Activated CD4-positive, alpha-beta T cell treated with anti-CD3 and anti-CD28 coated beads, Interleukin-2, amount 50 U/mL, for 4 hours (primary cell): Measurements from ENCODE around the gene DRD4.

Experiments used
- DNase-seq, 2 experiments: peaks; one replicate each; pipeline ENCODE4 v3.0.0-alpha.2; 2020

The DRD4 gene

GRCh38 chr11:610146-610801, 26.8 kb upstream of the DRD4 start:
- DNase-seq: no peak

GRCh38 chr11:611001-611996, 25.8 kb upstream of the DRD4 start:
- no peak for DNase-seq

- no peak for DNase-seq
These were observed 24.7 kb upstream of the DRD4 start for GRCh38 chr11:612201-612960.

GRCh38 chr11:612961-613300, 24.1 kb upstream of the DRD4 start:
- DNase-seq: no peak

DNA sequence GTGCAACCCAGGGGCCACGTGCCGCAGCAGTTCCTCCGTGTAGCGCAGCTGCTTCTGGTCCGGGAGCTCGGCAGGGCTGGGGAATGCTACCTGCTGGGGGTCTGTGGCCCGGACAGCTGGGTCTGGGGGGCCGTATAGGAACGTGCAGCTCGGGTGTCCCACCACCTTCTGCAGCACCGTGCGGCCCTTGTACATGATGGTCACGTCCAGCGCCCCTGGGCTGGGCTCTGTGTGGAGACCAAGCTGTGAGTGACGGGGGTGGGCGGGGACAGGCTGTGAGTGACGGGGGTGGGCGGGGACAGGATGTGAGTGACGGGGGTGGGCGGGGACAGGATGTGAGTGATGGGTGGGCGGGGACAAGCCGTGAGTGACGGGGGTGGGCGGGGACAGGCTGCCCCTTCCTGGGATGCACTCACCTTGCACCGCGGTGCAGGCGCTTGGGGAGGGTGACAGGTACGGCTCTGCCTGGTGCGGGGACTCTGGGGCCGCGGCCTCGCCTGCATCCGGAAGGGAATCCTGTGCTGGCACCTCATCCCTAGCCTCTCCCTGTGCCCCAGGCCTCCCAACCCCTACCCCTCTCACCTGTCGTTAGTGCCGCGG, 23.6 kb upstream of the DRD4 start:
- peak; percentile 81 to 85 for DNase-seq

GRCh38 chr11:614021-614622, 22.9 kb upstream of the DRD4 start:
- no peak for DNase-seq

DNA sequence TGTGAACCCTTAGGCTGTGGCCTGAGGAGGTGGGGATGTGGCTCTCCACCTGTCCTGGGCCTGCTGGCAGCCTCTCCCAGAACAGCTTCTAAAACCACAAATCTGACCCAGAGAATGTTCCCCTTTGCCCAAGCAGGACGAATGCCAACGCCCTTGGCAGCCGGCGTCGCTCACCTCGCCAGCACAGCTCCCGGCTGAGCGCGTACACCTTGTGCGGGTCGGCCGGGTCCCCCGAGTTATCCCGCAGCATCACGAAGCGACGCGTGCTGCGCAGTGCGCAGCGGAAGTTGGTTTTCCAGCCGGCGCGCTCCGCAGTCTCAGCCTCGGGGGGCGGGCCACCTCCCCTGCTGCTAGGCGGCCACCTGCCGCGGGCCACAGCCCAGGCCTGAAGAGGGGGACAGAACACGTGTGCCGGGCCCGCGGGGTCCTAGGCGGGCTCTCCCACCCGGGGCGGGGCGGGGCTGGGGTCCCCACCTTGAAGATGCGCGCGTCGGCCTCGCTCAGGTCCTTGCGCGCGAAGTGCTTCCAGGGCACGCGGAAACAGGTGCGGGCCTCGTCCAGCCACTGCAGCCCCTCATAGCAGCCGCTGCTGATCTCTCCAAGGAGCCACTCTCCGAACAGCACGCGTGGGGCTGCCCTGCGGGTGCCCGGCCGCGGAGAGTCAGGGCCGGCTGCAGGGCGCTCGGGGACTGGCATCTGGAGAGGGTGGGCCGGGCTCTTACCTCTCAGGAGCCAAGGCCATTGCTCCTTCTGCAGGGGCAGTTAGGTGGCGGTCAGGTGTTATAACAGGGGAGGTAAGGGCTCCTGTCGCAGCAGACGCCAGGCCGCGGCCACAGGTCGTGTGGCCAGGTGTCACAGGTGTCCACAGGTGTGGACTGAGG, 22.2 kb upstream of the DRD4 start:
- no peak for DNase-seq

GRCh38 chr11:615504-616319, 21.4 kb upstream of the DRD4 start, which contains the start of gene IRF7:
Gene IRF7 (minus strand): TSS chr11:615950. CDS start chr11:615364, 586 bp downstream.
- DNase-seq: peak; percentile 76 to 78

DNA sequence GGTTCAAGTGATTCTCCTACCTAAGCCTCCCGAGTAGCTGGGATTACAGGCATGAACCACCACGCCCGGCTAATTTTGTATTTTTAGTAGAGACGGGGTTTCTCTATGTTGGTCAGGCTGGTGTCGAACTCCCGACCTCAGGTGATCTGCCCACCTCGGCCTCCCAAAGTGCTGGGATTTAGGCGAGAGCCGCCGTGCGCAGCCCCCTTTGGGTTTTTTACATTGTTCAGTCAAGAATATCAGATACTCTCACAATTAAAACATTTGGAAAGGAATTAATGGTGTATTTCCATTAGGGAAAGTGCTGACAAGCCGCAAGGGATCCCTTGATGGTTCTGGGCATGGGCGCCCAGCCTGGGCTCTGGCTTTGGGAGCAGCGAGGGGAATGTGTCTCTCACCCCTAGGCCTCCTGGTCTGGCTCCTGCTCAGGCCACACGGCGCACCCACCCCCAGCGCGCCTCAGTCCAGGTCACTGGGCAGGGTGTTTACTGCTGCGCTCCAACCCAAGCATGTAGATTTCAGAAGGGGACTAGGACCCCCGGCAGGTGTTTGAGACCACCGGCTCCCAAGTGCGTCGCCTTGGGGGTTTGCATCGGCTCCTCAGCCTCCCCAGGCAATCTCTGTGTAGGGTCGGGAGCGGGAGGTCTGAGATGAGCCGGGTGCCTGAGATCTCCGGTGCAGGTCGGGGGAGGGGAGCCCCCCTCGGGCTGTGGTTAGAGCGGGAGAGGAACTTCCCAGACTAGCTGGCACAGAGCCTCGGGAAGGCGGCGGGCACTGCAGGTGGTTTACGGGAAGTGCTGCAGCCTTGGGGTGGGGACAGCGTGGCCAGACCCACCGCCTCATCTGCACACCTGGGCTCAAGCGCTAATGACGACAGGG, 20.5 kb upstream of the DRD4 start:
- DNase-seq: no peak

- DNase-seq: no peak
These were observed 19.7 kb upstream of the DRD4 start for GRCh38 chr11:617199-617911.

DNA sequence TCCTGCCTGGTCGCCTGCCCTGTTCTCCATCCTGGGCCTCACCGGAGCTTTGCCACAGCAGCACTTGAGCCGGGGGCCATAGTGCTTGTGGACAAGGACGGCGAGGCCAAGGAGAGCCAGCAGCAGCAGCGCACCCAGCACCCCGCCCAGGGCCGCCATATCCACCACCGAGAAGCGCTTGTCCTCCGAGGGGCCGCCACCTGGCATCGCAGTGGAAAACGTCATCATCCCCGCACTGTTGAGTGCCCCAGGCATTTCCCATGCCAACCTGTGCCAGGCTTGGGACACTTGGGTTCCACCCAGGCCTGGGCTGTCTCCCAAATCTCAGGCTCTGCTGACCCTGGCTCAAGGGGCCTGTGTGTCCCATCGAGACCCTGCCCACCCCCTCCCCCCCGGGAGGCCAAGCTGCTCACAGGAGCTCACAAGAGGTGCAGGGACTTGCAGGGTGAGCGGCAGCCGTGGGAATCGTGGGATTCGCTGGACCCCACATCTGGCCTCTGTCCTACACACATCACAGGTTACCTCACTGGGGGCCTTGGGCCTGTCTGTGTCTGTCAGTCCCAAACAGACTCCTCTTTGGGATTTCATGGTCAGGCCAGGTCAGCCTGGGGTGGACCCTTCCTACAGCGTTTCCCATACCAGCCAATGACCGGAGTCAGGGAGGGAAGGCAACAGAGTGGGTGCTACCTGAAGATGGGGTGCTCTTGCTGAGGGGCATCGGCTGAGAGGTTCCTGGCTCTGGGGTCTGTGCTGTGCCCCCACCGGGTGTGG, 19.0 kb upstream of the DRD4 start:
- DNase-seq: no peak

GRCh38 chr11:618856-619627, 18.0 kb upstream of the DRD4 start:
- DNase-seq: no peak

DNA sequence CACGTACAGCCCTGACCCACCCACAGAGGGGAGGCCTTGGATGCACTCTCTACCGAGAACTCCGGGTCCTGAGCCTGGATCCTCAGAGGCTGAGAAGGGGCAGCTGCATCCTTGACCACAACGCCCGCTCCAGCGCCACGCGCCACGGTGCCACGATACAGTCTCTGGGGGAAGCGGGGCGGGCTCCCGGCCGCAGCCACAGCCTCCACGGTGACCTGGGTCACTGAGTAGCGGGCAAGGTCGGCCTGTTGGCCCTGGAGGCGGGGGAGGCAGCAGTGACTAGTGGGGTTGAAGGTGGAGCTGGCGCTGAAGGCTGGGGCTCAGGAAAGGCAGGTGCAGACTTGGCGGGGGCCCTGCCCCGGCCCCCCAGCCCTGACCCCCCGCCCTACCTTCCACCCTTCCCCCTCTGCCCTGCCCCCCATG, 17.4 kb upstream of the DRD4 start:
- no peak for DNase-seq

GRCh38 chr11:620201-620600, 16.9 kb upstream of the DRD4 start:
- no peak for DNase-seq

GRCh38 chr11:620935-621814, 15.9 kb upstream of the DRD4 start:
- no peak for DNase-seq

DNA sequence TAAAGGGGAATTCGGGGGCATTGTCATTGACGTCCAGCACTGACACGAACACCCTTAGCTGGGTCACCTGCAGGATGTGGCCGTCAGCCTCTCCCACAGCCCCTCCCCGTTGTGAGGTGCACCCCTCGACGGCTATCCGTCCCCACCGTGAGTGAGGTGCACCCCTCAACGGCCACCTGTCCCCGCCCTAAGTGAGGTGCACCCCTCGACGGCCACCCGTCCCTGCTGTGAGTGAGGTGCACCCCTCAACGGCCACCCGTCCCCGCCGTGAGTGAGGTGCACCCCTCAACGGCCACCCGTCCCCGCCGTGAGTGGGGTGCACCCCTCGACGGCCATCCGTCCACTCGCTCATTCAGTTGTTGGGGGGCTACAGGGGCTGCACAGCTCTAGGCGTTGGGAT, 15.2 kb upstream of the DRD4 start:
- DNase-seq: no peak
